AG04450 (cell line): Measurements from ENCODE around the gene MMP24OS. TPM values are rescaled to one million over a fixed set of nuclear protein-coding genes. Genes with fewer than 3 reads are reported as not detected.

Experiments
- CTCF ChIA-PET: fragments of 300-600, 350-600 bp; formaldehyde crosslinking; extraction: SDS; loops from one replicate; lab custom pipeline; 2022; ENCODE audit warnings: antibody characterized with exemption, inconsistent platforms; lab: Charles Lee
- POLR2A ChIA-PET: fragments of 350-600 bp; formaldehyde crosslinking; extraction: SDS; loops from one replicate; lab custom pipeline; 2021; ENCODE audit warnings: antibody characterized with exemption, inconsistent platforms; lab: Yijun Ruan, JAX
- DNase-seq: peaks from one replicate; pipeline ENCODE4 v3.0.0-alpha.2; 2011; ENCODE audit warnings: low read depth, low spot score
- H3K27ac ChIP-seq: one replicate; pipeline ENCODE4 v1.5.1; 2012; ENCODE audit warnings: low read depth, low read length, control low read depth
- H3K27me3 ChIP-seq: one replicate; pipeline ENCODE4 v1.6.0; 2012; ENCODE audit warnings: low read length; ENCODE audit not compliant: control insufficient read depth, insufficient read depth
- H3K4me3 ChIP-seq: 2 replicates; pipeline ENCODE4 v1.5.1; 2011; ENCODE audit warnings: mild to moderate bottlenecking, low read depth, low read length, control low read depth
- H3K9me3 ChIP-seq: 2 replicates; pipeline ENCODE4 v1.5.1; 2012; ENCODE audit warnings: low read length; ENCODE audit not compliant: control insufficient read depth, insufficient read depth
- CTCF ChIP-seq: IDR thresholded peaks from 2 replicates; pipeline ENCODE4 v1.5.1; 2011; ENCODE audit warnings: low read depth, low read length, control low read depth, inconsistent platforms
- polyA plus RNA-seq: library from polyadenylated mRNA; depleted of rRNA; stranded (reverse); fragments of >200 nt; gene quantifications from 2 replicates; pipeline ENCODE4 v1.2.3, GENCODE V29; 2011

MMP24OS gene
- polyA plus RNA-seq, 1 experiment: 35.3 TPM

GRCh38 chr20:35299780-35300179, 21.9 kb upstream of the MMP24OS start:
- ChIA-PET POLR2A (no interaction called here), CTCF (interaction anchor here (0.7 to 0.9 kb wide), 2 partner anchors 140 to 148 kb away, joined by 3 read pairs; no protein-coding TSS in a partner anchor)
- Histone ChIP-seq H3K9me3 (no peaks in the 10 kb centered on the region), H3K4me3 (no peak overlapping the region), H3K27me3 (no peaks in the 10 kb centered on the region), H3K27ac (no peak overlapping the region)
- no peak for DNase-seq
- TF ChIP-seq CTCF: no peak

- H3K27me3 ChIP-seq: no peaks in the 10 kb centered on the region
- no peak overlapping the region for H3K4me3 ChIP-seq
- no peak for TF ChIP-seq CTCF
- ChIA-PET POLR2A (no interaction called here), CTCF (interaction anchor here (1.1 to 1.4 kb wide), 2 partner anchors 141 to 149 kb away, joined by 4 to 9 read pairs; no protein-coding TSS in a partner anchor)
- H3K9me3 ChIP-seq: no peaks in the 10 kb centered on the region
- H3K27ac ChIP-seq: no peak overlapping the region
- DNase-seq: no peak
Observed at GRCh38 chr20:35298264-35298663, 20.3 kb upstream of the MMP24OS start.

GRCh38 chr20:35297740-35298139, 19.8 kb upstream of the MMP24OS start:
- Histone ChIP-seq H3K27ac (no peak overlapping the region), H3K4me3 (no peak overlapping the region), H3K9me3 (no peaks in the 10 kb centered on the region), H3K27me3 (no peaks in the 10 kb centered on the region)
- ChIA-PET CTCF (interaction anchor here (0.6 to 1.4 kb wide), 2 partner anchors 90 to 142 kb away, joined by 4 to 9 read pairs; no protein-coding TSS in a partner anchor), POLR2A (no interaction called here)
- DNase-seq: no peak
- TF ChIP-seq CTCF: no peak

- ChIA-PET POLR2A (interaction anchor here (0.6 to 1.1 kb wide), 2 partner anchors 9 to 260 kb away, joined by 3 to 10 read pairs; no protein-coding TSS in a partner anchor), CTCF (interaction anchor here (0.6 to 1.4 kb wide), 3 partner anchors 10 to 143 kb away, joined by 4 to 9 read pairs (median 4); no protein-coding TSS in a partner anchor)
- Histone ChIP-seq H3K27ac (no peak overlapping the region), H3K4me3 (no peak overlapping the region), H3K27me3 (no peaks in the 10 kb centered on the region), H3K9me3 (no peaks in the 10 kb centered on the region)
- no peak for DNase-seq
- no peak for TF ChIP-seq CTCF
Observed at GRCh38 chr20:35297155-35297554, 19.2 kb upstream of the MMP24OS start.

- ChIA-PET POLR2A (interaction anchor here (1.1 kb wide), 1 partner anchor 10 kb away, joined by 3 read pairs; no protein-coding TSS in a partner anchor), CTCF (interaction anchor here (0.6 to 1.4 kb wide), 3 partner anchors 11 to 167 kb away, joined by 3 to 4 read pairs (median 3); partner anchors contain the start of gene MMP24OS)
- H3K27ac ChIP-seq: no peak overlapping the region
- H3K9me3 ChIP-seq: no peaks in the 10 kb centered on the region
- DNase-seq: no peak
- TF ChIP-seq CTCF: no peak
- no peaks in the 10 kb centered on the region for H3K27me3 ChIP-seq
- H3K4me3 ChIP-seq: no peak overlapping the region
Observed at GRCh38 chr20:35296101-35296554, 18.2 kb upstream of the MMP24OS start.
